Measurements from ENCODE around the gene PBX1.

The PBX1 gene

GRCh38 chr1:164635059-164635802, 76.2 kb downstream of the PBX1 start:
- no peak for DNase-seq (ENCODE audit: low spot score)
- no peak for TF ChIP-seq CTCF (conservative IDR thresholded peaks at IDR 0.05; ENCODE audit: low read depth)
- H3K27ac ChIP-seq = no peak overlapping the region
- ChIA-PET POLR2A (ENCODE audit: low non-redundant PET) (no interaction called here), CTCF (interaction anchor here (0.6 to 0.9 kb wide), 2 partner anchors 8 to 10 kb away, joined by 4 to 5 read pairs; no protein-coding TSS in a partner anchor)

- TF ChIP-seq CTCF (conservative IDR thresholded peaks at IDR 0.05; ENCODE audit: low read depth) = no peak
- DNase-seq (ENCODE audit: low spot score) = no peak
- ChIA-PET CTCF (interaction anchor here (0.6 to 0.9 kb wide), 2 partner anchors 9 to 11 kb away, joined by 4 to 5 read pairs; no protein-coding TSS in a partner anchor), POLR2A (ENCODE audit: low non-redundant PET) (no interaction called here)
- no peak overlapping the region for H3K27ac ChIP-seq
Measured at GRCh38 chr1:164635803-164636731, 77.1 kb downstream of the PBX1 start.

DNA sequence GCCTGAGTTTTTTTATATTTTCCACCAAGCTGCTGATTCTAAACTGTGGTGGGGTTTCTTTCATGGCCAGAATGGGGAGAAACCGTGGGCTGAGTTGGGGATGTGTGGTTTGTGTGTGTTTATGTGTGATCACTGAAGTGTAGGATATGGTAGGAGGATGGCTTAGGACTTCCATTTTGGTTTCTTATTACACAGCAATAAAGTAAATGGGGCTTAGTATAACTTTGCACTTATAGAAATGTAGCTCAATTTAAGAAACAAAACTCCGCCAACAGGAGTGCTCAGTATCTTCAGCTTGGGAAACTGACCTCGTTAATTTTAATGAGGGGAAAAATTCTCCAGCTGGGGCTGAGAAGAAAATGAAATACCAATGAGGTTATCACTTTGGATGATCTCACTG, 77.8 kb downstream of the PBX1 start:
- H3K27ac ChIP-seq = no peak overlapping the region
- ChIA-PET CTCF (no interaction called here), POLR2A (ENCODE audit: low non-redundant PET) (no interaction called here)
- TF ChIP-seq CTCF (conservative IDR thresholded peaks at IDR 0.05; ENCODE audit: low read depth) = no peak
- no peak for DNase-seq (ENCODE audit: low spot score)

- POLR2A ChIA-PET (ENCODE audit: low non-redundant PET) = no interaction called here
- peak; percentile 64 for DNase-seq (ENCODE audit: low spot score)
- CTCF ChIA-PET = no interaction called here
- H3K27ac ChIP-seq = no peak overlapping the region
- no peak for TF ChIP-seq CTCF (conservative IDR thresholded peaks at IDR 0.05; ENCODE audit: low read depth)
Measured at GRCh38 chr1:164637461-164638375, 78.7 kb downstream of the PBX1 start.

GRCh38 chr1:164638492-164639202, 79.7 kb downstream of the PBX1 start:
- CTCF ChIA-PET = no interaction called here
- no peak overlapping the region for H3K27ac ChIP-seq
- POLR2A ChIA-PET (ENCODE audit: low non-redundant PET) = no interaction called here
- no peak for DNase-seq (ENCODE audit: low spot score)
- TF ChIP-seq CTCF (conservative IDR thresholded peaks at IDR 0.05; ENCODE audit: low read depth) = no peak
